Measurements from ENCODE around the gene COL18A1. TPM values are rescaled to one million over a fixed set of nuclear protein-coding genes. Genes with fewer than 3 reads are reported as not detected.
A peak's percentile ranks its signal among the peaks of the same experiment; 100 is the strongest.

The COL18A1 gene
- total and polyA plus RNA-seq, 2 of the 8 experiments (the other 6 are each of a cell fraction or from before 2014, with no cell fraction given), result 145 to 201 TPM

GRCh38 chr21:45485686-45486442 is 80.9 kb downstream of the COL18A1 start:
- Histone ChIP-seq H3K27me3 (replicated peaks in 1 of 4; ENCODE audit: control insufficient read depth in 3 of 4, extremely low read depth in 1 of 4, insufficient read depth in 3 of 4, low read length in 3 of 4) (no peaks in the 10 kb centered on the region), H2BK15ac (ENCODE audit: low read length) (no peak overlapping the region), H3K79me1 (ENCODE audit: low read depth, low read length) (no peaks in the 10 kb centered on the region), H4K20me1 (replicated peaks in 1 of 2; ENCODE audit: control insufficient read depth in 1 of 2, insufficient read depth in 2 of 2, low read length in 2 of 2) (peaks cover 0 to 18% of the 10 kb centered on the region in 2 experiments), H3K4me1 (replicated peaks in 1 of 4; ENCODE audit: control insufficient read depth in 3 of 4, insufficient read depth in 4 of 4, low read length in 3 of 4) (peaks cover 0 to 18% (median 14%) of the 10 kb centered on the region in 4 experiments; a peak in 6 of 7 replicates), H2AFZ (ENCODE audit: low read length) (no peak overlapping the region), H3K23ac (ENCODE audit: insufficient read length) (no peak overlapping the region), H4K5ac (ENCODE audit: insufficient read length, low read depth, low read length) (no peak overlapping the region), H3K27ac (ENCODE audit: low read depth, low read length) (no peak overlapping the region), H3K56ac (replicated peaks; ENCODE audit: insufficient read length, low read depth, low read length) (no peak overlapping the region), H2BK5ac (ENCODE audit: low read depth, low read length) (no peak overlapping the region), H3K9me3 (ENCODE audit: insufficient read depth in 2 of 2, low read depth in 1 of 2, low read length in 1 of 2) (no peaks in the 10 kb centered on the region), H2BK120ac (replicated peaks; ENCODE audit: low read depth, low read length) (no peak overlapping the region), H3K79me2 (ENCODE audit: control insufficient read depth in 1 of 2, insufficient read depth in 2 of 2, low read length in 2 of 2) (no peaks in the 10 kb centered on the region), H4K8ac (ENCODE audit: extremely low read depth, insufficient read depth, low read length) (no peak overlapping the region), H3K4me2 (ENCODE audit: insufficient read depth in 1 of 2, low read depth in 2 of 2, low read length in 2 of 2) (no peak overlapping the region), H2AK5ac (ENCODE audit: low read depth, low read length) (no peak overlapping the region), H3K4me3 (ENCODE audit: extremely low read depth in 1 of 4, insufficient read depth in 2 of 4, low read depth in 3 of 4, low read length in 4 of 4) (no peak overlapping the region), H3K4ac (replicated peaks; ENCODE audit: insufficient read length, low read depth, low read length) (peak overlapping the region; percentile 69), H3K14ac (ENCODE audit: insufficient read length) (no peak overlapping the region), H3K36me3 (ENCODE audit: control insufficient read depth in 2 of 4, insufficient read depth in 4 of 4, low read length in 3 of 4) (peaks cover 8 to 43% (median 26%) of the 10 kb centered on the region in 4 experiments), H4K91ac (replicated peaks; ENCODE audit: insufficient read length, low read length) (peak overlapping the region; percentile 6), H3K23me2 (ENCODE audit: low read depth, low read length) (no peaks in the 10 kb centered on the region), H2BK20ac (ENCODE audit: low read length) (no peak overlapping the region), H3K9ac (replicated peaks in 1 of 4; ENCODE audit: extremely low read depth in 1 of 4, low read depth in 3 of 4, low read length in 3 of 4) (no peak overlapping the region), H3K18ac (ENCODE audit: extremely low read depth, low read length) (no peak overlapping the region), H2BK12ac (ENCODE audit: low read depth, low read length) (no peak overlapping the region)
- FAIRE-seq, result no peak
- TF ChIP-seq RBBP5 (IDR thresholded peaks at IDR 0.05; ENCODE audit: borderline replicate concordance, low read depth, low read length) (no peak), SP1 (IDR thresholded peaks at IDR 0.05; ENCODE audit: low read depth, low read length) (no peak), USF2 (IDR thresholded peaks at IDR 0.05; ENCODE audit: low read length) (no peak), CTBP2 (IDR thresholded peaks at IDR 0.05; ENCODE audit: borderline replicate concordance, insufficient read depth, insufficient read length, low read length) (no peak), PHF8 (conservative IDR thresholded peaks at IDR 0.05; ENCODE audit: low read depth, low read length) (no peak), EGR1 (IDR thresholded peaks at IDR 0.05; ENCODE audit: borderline replicate concordance, low read depth, low read length) (no peak)
- ChIA-PET POLR2A (ENCODE audit: partially characterized antibody) (interaction anchor here (0.9 kb wide), 1 partner anchor 18 kb away, joined by 3 read pairs; no protein-coding TSS in a partner anchor), CTCF (ENCODE audit: partially characterized antibody) (interaction anchor here (0.6 to 1.1 kb wide), 5 partner anchors 9 to 508 kb away, joined by 3 to 4 read pairs (median 3); no protein-coding TSS in a partner anchor)
- WGBS, 2 experiments (ENCODE audit: extremely low coverage in 1 of 2, insufficient coverage in 1 of 2, insufficient read length in 1 of 2, insufficient replicate concordance in 2 of 2, low coverage in 1 of 2, low lambda C conversion rate in 2 of 2, missing lambda C conversion rate in 1 of 2), result 90% methylated on average over 14 of the region's 25 CpGs; no CpG with 5 or more reads in 1 of the 2 experiments
- DNase-seq (ENCODE audit: low read depth in 1 of 2, low spot score in 2 of 2), result no peak

Data from H1 (cell line).